PFSK-1 (cell line): Measurements from ENCODE around the gene ALG9.

Experiments used
- FOXP2 ChIP-seq: optimal IDR thresholded peaks from 2 replicates; pipeline ENCODE3; 2011; ENCODE audit warnings: borderline replicate concordance, control low read depth, inconsistent platforms; ENCODE audit not compliant: insufficient read depth; ENCODE audit errors: extremely low read length, extremely low read depth
- POLR2AphosphoS5 ChIP-seq: IDR thresholded peaks from 2 replicates; pipeline ENCODE4 v1.6.1; 2012; ENCODE audit warnings: low read depth, mild to moderate bottlenecking, control low read depth, low read length, moderate library complexity
- REST ChIP-seq, 2 experiments: IDR thresholded peaks; 2 replicates each; pipeline versions ENCODE4 v1.6.1 to v1.8.0; 2011 to 2012; ENCODE audit warnings: low read depth in 2 of 2, low read length in 2 of 2, control low read depth in 1 of 2, inconsistent platforms in 1 of 2, mild to moderate bottlenecking in 1 of 2, moderate library complexity in 1 of 2; ENCODE audit not compliant: insufficient read depth in 1 of 2
- SIN3A ChIP-seq: IDR thresholded peaks from 2 replicates; pipeline ENCODE4 v1.6.1; 2012; ENCODE audit warnings: mild to moderate bottlenecking, low read length, moderate library complexity, borderline replicate concordance; ENCODE audit not compliant: insufficient read depth
- TAF1 ChIP-seq: IDR thresholded peaks from 2 replicates; pipeline ENCODE4 v1.6.1; 2012; ENCODE audit warnings: low read length, control low read depth, borderline replicate concordance; ENCODE audit not compliant: insufficient read depth

ALG9 gene

GRCh38 chr11:111905411-111905810 lies 34.0 kb upstream of the ALG9 start:
- TF ChIP-seq FOXP2 (no peak), POLR2AphosphoS5 (no peak), REST (IDR thresholded peaks at IDR 0.05; ENCODE audit: insufficient read depth in 1 of 2, low read depth in 2 of 2, low read length in 2 of 2) (no peak), TAF1 (no peak), SIN3A (no peak)

- TF ChIP-seq FOXP2 = no peak
Observed at GRCh38 chr11:111886844-111887243, 15.5 kb upstream of the ALG9 start.

- TF ChIP-seq TAF1 (no peak), REST (IDR thresholded peaks at IDR 0.05; ENCODE audit: insufficient read depth in 1 of 2, low read depth in 2 of 2, low read length in 2 of 2) (no peak), POLR2AphosphoS5 (no peak), FOXP2 (no peak), SIN3A (no peak)
Observed at GRCh38 chr11:111886032-111886431, 14.7 kb upstream of the ALG9 start.

- TF ChIP-seq FOXP2 = no peak
- no peak for TF ChIP-seq REST (IDR thresholded peaks at IDR 0.05; ENCODE audit: insufficient read depth in 1 of 2, low read depth in 2 of 2, low read length in 2 of 2)
- no peak for TF ChIP-seq POLR2AphosphoS5
- TF ChIP-seq SIN3A = no peak
- TF ChIP-seq TAF1 = no peak
Observed at GRCh38 chr11:111882202-111882601, 10.8 kb upstream of the ALG9 start.

GRCh38 chr11:111879637-111879960 lies 8.2 kb upstream of the ALG9 start:
- TF ChIP-seq REST (IDR thresholded peaks at IDR 0.05; ENCODE audit: insufficient read depth in 1 of 2, low read depth in 2 of 2, low read length in 2 of 2) (no peak), SIN3A (no peak), POLR2AphosphoS5 (no peak), FOXP2 (no peak), TAF1 (no peak)
